SK-N-SH (cell line): ENCODE data around the gene S100A7.

ENCODE experiments used
- CHD2 ChIP-seq: fragments of 150-350 bp; IDR thresholded peaks from 2 replicates; pipeline ENCODE4 v1.6.1; 2018; ENCODE audit warnings: low read length; ENCODE audit not compliant: partially characterized antibody
- CTCF ChIP-seq: fragments of 200-600 bp; sonication (generic); IDR thresholded peaks from 2 replicates; pipeline ENCODE4 v1.6.1; 2017; ENCODE audit warnings: antibody characterized with exemption, mild to moderate bottlenecking, moderate library complexity
- EP300 ChIP-seq, 2 experiments: IDR thresholded peaks; 2 replicates each; pipeline versions ENCODE4 v1.4.0 to v1.6.1; 2012; ENCODE audit warnings: borderline replicate concordance in 1 of 2, low read depth in 1 of 2, low read length in 1 of 2
- EZH2phosphoT487 ChIP-seq: fragments of 200-600 bp; sonication (generic); IDR thresholded peaks from 2 replicates; pipeline ENCODE4 v1.6.1; 2017; ENCODE audit warnings: low read depth, mixed run types, mild to moderate bottlenecking, antibody characterized with exemption, moderate library complexity, borderline replicate concordance
- FOXM1 ChIP-seq: IDR thresholded peaks from 2 replicates; pipeline ENCODE4 v1.4.0; 2012; ENCODE audit warnings: low read depth, mild to moderate bottlenecking
- GABPA ChIP-seq: IDR thresholded peaks from 2 replicates; pipeline ENCODE4 v1.4.0; 2012; ENCODE audit warnings: low read depth, mild to moderate bottlenecking
- MEF2A ChIP-seq: IDR thresholded peaks from 2 replicates; pipeline ENCODE4 v1.4.0; 2012; ENCODE audit warnings: low read depth, borderline replicate concordance
- MXI1 ChIP-seq: IDR thresholded peaks from 2 replicates; pipeline ENCODE4 v1.6.1; 2012; ENCODE audit warnings: mild to moderate bottlenecking, low read depth, low read length, improper control_type of control experiment
- POLR2AphosphoS5 ChIP-seq: IDR thresholded peaks from 2 replicates; pipeline ENCODE4 v1.6.1; 2012; ENCODE audit warnings: low read depth, low read length
- RCOR1 ChIP-seq: fragments of 150-350 bp; IDR thresholded peaks from 2 replicates; pipeline ENCODE4 v1.6.1; 2017; ENCODE audit warnings: antibody characterized with exemption, low read length
- REST ChIP-seq: IDR thresholded peaks from 2 replicates; pipeline ENCODE4 v1.6.1; 2012; ENCODE audit warnings: mild to moderate bottlenecking, low read depth, low read length, moderate library complexity
- TAF1 ChIP-seq: IDR thresholded peaks from 2 replicates; pipeline ENCODE4 v1.6.1; 2012; ENCODE audit warnings: low read depth, mild to moderate bottlenecking, low read length, moderate library complexity, borderline replicate concordance
- YY1 ChIP-seq: IDR thresholded peaks from 2 replicates; pipeline ENCODE4 v1.4.0; 2012; ENCODE audit warnings: low read depth, mild to moderate bottlenecking
- ZBTB33 ChIP-seq: IDR thresholded peaks from 2 replicates; pipeline ENCODE4 v1.4.0; 2012; ENCODE audit warnings: low read depth, borderline replicate concordance

GRCh38 chr1:153509729-153510354, 49.4 kb upstream of the S100A7 start:
- TF ChIP-seq MEF2A (no peak), CTCF (peak; percentile 74), CHD2 (no peak), EP300 (IDR thresholded peaks at IDR 0.05; ENCODE audit: borderline replicate concordance in 1 of 2, low read depth in 1 of 2, low read length in 1 of 2) (no peak), MXI1 (no peak), EZH2phosphoT487 (no peak), FOXM1 (no peak), TAF1 (no peak), GABPA (no peak), REST (no peak), POLR2AphosphoS5 (no peak), ZBTB33 (no peak), RCOR1 (no peak), YY1 (no peak)
